Bronchial epithelial cell (primary cell): ENCODE measurements around the gene UTF1. TPM values are rescaled to one million over a fixed set of nuclear protein-coding genes. Genes with fewer than 3 reads are reported as not detected.

Experiments
- DNase-seq: peaks from one replicate; pipeline ENCODE4 v3.0.0-alpha.2; 2010; ENCODE audit warnings: low read depth
- FAIRE-seq: peaks from 2 replicates; lab custom pipeline; 2011; peaks lifted over from hg19 to GRCh38; lab: Jason Lieb, UNC
- H3K27me3 ChIP-seq: 2 replicates; pipeline ENCODE4 v1.5.1; 2011; ENCODE audit warnings: low read length; ENCODE audit not compliant: control insufficient read depth, insufficient read depth
- H3K36me3 ChIP-seq: 2 replicates; pipeline ENCODE4 v1.5.1; 2011; ENCODE audit warnings: low read length; ENCODE audit not compliant: control insufficient read depth, insufficient read depth
- H3K4me3 ChIP-seq: 2 replicates; pipeline ENCODE4 v1.5.1; 2011; ENCODE audit warnings: mild to moderate bottlenecking, low read depth, low read length, control low read depth
- total RNA-seq: library from RNA; depleted of rRNA; stranded (reverse); fragments of >200 nt; gene quantifications from 2 replicates; pipeline ENCODE4 v1.2.1, GENCODE V29; 2014
- TF ChIP-seq, protein P1 (sequence below): IDR thresholded peaks from 2 replicates; pipeline ENCODE4 v1.5.1; 2011; ENCODE audit warnings: mild to moderate bottlenecking, moderate library complexity, low read length, control low read depth, inconsistent platforms; ENCODE audit not compliant: insufficient read depth, severe bottlenecking

The UTF1 gene
- total RNA-seq, 1 donor from 2014 or later: not detected

DNA sequence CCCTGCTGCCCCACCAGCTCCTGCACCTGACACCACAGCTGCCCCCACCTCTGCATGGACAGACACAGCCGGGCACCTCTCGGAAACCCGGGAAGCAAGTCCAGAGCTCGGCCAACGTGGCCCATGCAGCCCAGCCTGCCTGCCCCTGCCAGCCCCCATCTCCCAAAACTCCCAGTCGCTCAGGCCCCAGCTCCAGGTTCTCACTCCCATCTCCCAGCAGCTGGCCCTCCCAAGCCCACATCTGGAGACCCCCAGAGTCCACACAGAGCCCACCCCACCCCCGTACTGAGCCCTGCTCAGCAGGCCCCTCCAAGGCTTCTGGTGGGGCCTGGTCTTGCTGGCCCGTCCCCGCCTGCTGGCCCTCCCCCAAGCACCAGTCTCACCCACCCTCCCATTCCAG is 32.2 kb upstream of the UTF1 start:
- no peak for FAIRE-seq
- no peak overlapping the region for H3K4me3 ChIP-seq
- no peak for DNase-seq
- H3K27me3 ChIP-seq: no peaks in the 10 kb centered on the region
- TF ChIP-seq, protein P1, sequence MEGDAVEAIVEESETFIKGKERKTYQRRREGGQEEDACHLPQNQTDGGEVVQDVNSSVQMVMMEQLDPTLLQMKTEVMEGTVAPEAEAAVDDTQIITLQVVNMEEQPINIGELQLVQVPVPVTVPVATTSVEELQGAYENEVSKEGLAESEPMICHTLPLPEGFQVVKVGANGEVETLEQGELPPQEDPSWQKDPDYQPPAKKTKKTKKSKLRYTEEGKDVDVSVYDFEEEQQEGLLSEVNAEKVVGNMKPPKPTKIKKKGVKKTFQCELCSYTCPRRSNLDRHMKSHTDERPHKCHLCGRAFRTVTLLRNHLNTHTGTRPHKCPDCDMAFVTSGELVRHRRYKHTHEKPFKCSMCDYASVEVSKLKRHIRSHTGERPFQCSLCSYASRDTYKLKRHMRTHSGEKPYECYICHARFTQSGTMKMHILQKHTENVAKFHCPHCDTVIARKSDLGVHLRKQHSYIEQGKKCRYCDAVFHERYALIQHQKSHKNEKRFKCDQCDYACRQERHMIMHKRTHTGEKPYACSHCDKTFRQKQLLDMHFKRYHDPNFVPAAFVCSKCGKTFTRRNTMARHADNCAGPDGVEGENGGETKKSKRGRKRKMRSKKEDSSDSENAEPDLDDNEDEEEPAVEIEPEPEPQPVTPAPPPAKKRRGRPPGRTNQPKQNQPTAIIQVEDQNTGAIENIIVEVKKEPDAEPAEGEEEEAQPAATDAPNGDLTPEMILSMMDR: no peak
- H3K36me3 ChIP-seq: no peaks in the 10 kb centered on the region

DNA sequence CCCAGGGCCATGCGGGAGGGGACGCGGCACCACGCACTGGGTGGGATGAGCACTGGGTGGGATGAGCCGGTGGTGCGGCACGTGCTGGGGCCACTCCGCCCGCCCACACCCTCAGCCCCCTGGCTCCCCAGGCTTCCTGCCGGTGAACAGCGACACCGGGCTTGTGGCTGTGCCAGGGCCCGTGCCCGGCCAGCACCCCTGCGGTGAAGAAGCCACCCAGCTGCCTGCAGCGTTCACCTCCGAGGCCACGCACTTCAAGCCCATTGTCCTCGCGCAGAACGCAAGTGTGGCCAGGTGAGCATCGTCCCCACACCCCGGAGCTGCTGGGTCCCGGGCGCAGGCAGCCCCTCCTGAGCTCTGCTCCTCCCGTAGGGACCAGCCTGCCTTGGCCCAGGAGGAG is 31.8 kb upstream of the UTF1 start:
- TF ChIP-seq, protein P1: no peak
- H3K27me3 ChIP-seq: no peaks in the 10 kb centered on the region

DNA sequence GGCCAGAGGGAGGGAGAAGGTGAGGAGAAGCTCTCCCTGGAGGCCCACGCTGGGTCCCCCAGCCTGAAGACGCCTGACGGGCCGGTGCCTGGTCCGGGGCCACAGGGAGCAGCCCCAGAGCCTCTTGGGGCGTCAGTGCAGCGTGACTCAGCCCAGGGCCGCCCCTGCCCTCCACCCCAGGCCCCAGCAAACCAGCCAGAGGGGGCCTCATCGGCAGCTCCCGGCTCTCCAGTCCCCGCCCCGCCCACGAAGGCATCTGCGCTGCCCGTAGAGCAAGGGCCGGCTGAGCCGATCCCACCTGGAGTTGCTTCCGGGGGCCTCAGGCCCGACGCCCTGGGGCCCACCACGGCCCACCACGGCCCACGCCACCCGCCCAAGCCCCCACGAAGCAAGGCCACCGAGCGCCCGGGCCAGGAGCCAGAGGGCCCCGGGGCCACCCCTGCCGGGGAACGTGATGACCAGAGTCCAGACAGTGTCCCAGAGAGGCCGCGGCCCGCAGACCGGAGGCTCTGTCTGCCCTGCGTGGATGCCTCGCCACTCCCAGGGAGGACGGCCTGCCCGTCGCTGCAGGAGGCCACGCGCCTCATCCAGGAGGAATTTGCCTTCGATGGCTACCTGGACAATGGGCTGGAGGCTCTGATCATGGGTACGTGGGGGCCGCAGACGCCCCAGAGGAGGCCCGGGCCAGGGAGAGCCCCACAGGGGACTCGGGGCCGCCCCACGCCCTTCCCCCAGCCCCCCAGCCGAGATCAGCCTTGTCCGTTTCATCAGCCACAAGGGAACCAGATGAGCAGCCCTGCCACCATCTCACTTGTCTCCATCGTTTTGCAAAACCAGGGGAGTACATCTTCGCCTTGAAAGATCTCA is 31.2 kb upstream of the UTF1 start:
- FAIRE-seq (no peak), DNase-seq (no peak)
- Histone ChIP-seq H3K36me3 (no peaks in the 10 kb centered on the region), H3K4me3 (no peak overlapping the region), H3K27me3 (no peaks in the 10 kb centered on the region)
- TF ChIP-seq, protein P1: no peak

More for the DNA sequence above, 31.8 kb upstream of the UTF1 start:
- no peaks in the 10 kb centered on the region for H3K36me3 ChIP-seq
- DNase-seq (no peak), FAIRE-seq (no peak)
- no peak overlapping the region for H3K4me3 ChIP-seq

DNA sequence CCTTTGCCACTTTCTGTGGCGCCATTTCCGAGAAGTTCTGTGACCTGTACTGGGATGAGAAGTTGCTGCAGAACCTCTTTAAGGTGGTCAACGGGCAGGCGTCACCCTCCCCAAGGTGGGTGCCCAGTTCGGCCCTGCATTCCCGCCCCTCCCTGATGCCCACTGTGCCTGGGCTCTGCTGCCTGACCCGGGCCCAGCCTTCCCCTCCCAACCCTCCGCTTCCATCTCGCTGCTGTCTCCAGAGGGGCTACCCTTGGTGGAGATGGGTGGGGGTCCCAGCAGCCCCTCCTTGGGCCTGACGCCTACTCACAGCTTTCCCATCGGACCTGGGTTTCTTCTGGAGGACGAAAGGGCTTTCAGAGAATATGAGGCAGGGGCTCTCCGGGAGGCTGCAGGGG is 30.5 kb upstream of the UTF1 start:
- Histone ChIP-seq H3K4me3 (no peak overlapping the region), H3K36me3 (no peaks in the 10 kb centered on the region), H3K27me3 (no peaks in the 10 kb centered on the region)
- DNase-seq (no peak), FAIRE-seq (no peak)
- TF ChIP-seq, protein P1: no peak

DNA sequence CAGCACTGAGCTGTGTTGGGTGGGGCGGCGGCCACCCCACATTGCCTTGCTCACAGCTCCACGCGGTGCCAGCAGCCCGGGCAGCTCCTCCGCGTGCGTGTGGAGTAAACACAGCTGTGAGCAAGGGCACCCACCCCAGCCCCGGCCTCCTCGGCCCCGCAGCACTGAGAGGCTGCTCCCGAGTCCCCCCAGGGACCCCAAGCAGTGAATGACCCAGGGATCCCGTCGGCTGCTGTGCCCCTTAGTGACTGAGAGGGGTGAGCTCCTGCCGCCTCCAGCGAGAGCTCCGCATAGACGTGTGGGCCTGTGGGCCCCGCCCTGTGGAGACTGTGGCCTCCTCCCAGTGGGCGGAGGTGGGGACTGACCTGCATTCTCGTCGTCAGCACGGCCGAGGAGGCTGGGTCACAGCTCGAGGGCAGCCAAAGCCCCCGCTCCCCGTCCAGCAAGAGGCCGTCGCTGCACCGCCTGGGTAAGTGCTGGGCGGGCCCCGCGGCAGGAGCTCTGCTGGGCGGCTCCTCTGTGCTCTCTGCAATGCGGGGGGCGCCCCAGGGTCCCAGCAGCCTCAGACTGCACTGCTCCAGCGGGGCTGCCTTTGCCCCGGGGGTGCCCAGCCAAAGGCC is 29.9 kb upstream of the UTF1 start:
- Histone ChIP-seq H3K27me3 (no peaks in the 10 kb centered on the region), H3K36me3 (no peaks in the 10 kb centered on the region), H3K4me3 (no peak overlapping the region)
- TF ChIP-seq, protein P1: no peak
- DNase-seq (no peak), FAIRE-seq (no peak)
